ENCODE results near the gene LARGE1.

LARGE1 gene

DNA sequence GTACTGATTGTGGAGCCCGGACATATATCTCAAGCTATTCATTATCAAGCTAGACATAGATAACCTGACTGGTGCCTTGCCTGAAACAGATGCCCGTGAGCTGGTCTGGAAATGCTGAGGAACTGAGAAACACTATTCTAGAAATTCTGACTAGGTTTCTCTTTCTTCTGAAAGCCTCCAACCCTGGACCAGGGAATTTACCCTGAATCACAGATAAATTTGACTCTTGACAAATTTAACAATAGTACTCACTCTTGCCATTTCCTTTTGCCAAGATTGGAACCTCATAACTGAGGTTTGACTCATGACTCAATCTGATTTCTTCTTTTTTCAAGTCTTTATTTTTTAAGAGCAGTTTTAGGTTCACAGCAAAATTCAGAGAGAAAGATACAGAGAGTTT lies 672.5 kb downstream of the LARGE1 start:
- FAIRE-seq (no peak), DNase-seq (ENCODE audit: insufficient read length, low spot score) (no peak)
- TF ChIP-seq CTCF (IDR thresholded peaks at IDR 0.05; ENCODE audit: insufficient read depth, missing control alignments): no peak

GRCh38 chr22:33242078-33242477 lies 678.2 kb downstream of the LARGE1 start:
- TF ChIP-seq CTCF (IDR thresholded peaks at IDR 0.05; ENCODE audit: insufficient read depth, missing control alignments): no peak
- FAIRE-seq: no peak
- no peak for DNase-seq (ENCODE audit: insufficient read length, low spot score)

GRCh38 chr22:33240888-33241475 lies 679.3 kb downstream of the LARGE1 start:
- DNase-seq (ENCODE audit: insufficient read length, low spot score) (no peak), FAIRE-seq (no peak)
- TF ChIP-seq CTCF (IDR thresholded peaks at IDR 0.05; ENCODE audit: insufficient read depth, missing control alignments): no peak

- no peak for TF ChIP-seq CTCF (IDR thresholded peaks at IDR 0.05; ENCODE audit: insufficient read depth, missing control alignments)
- no peak for FAIRE-seq
- DNase-seq (ENCODE audit: insufficient read length, low spot score): no peak
These were observed 688.2 kb downstream of the LARGE1 start for GRCh38 chr22:33232071-33232470.

GRCh38 chr22:33227791-33228190 lies 692.5 kb downstream of the LARGE1 start:
- no peak for FAIRE-seq
- no peak for TF ChIP-seq CTCF (IDR thresholded peaks at IDR 0.05; ENCODE audit: insufficient read depth, missing control alignments)
- no peak for DNase-seq (ENCODE audit: insufficient read length, low spot score)

- no peak for TF ChIP-seq CTCF (IDR thresholded peaks at IDR 0.05; ENCODE audit: insufficient read depth, missing control alignments)
- no peak for FAIRE-seq
These were observed 695.4 kb downstream of the LARGE1 start for GRCh38 chr22:33224841-33225240.

More at GRCh38 chr22:33224841-33225240, 695.4 kb downstream of the LARGE1 start:
- DNase-seq (ENCODE audit: insufficient read length, low spot score): no peak
